ENCODE results near the gene LIPC. TPM values are rescaled to one million over a fixed set of nuclear protein-coding genes. Genes with fewer than 3 reads are reported as not detected.

LIPC gene
- total and polyA plus RNA-seq, 2 of the 4 experiments (the other 2 are of a cell fraction) = 0.07 TPM; not detected in 1

DNA sequence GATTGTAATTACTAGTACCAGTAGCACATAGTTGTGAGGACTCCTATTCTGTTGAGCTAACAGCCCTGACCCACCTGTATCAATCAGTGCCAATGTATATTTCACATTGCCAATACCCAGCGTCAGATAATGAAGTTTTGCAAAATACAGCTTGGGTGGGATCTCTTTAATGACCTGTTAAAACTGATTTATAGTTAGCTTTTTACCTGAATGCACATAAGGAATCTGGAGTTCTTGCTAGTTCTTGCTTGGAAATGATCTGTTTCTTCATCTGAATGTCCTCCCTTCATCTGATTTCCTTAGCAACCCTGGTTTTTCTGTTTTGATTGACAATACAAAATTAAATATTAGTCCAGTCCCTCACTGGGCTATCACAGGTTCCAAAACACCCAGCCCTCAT lies 62.8 kb downstream of the LIPC start:
- Histone ChIP-seq H3K9me3 (ENCODE audit: control insufficient read depth, insufficient read depth, low read length) (peaks cover 6% of the 10 kb centered on the region), H2AFZ (replicated peaks; ENCODE audit: low read length, poor library complexity) (no peak overlapping the region), H3K79me1 (ENCODE audit: low read depth in 1 of 2, low read length in 2 of 2) (no peaks in the 10 kb centered on the region; a peak in 1 of 4 replicates), H4K8ac (ENCODE audit: low read depth in 2 of 2, low read length in 2 of 2) (no peak overlapping the region), H3K4me1 (ENCODE audit: control insufficient read depth, insufficient read depth, low read length) (peaks cover 22% of the 10 kb centered on the region), H2BK20ac (ENCODE audit: low read depth, low read length) (peak overlapping the region; percentile 26; the same call in 1 of the 2 replicates), H3K4me3 (ENCODE audit: insufficient read depth, low read depth, low read length) (no peak overlapping the region), H2BK5ac (ENCODE audit: low read depth, low read length, poor library complexity, severe bottlenecking) (no peak overlapping the region), H4K5ac (ENCODE audit: low read depth, low read length) (no peak overlapping the region), H3K56ac (ENCODE audit: extremely low read depth, insufficient read depth, low read length) (no peak overlapping the region), H3K14ac (replicated peaks; ENCODE audit: low read depth, low read length) (no peak overlapping the region), H3K23ac (ENCODE audit: low read depth, low read length) (no peak overlapping the region), H3K4ac (ENCODE audit: low read depth, low read length) (peak overlapping the region; percentile 63; the same call in 1 of the 2 replicates), H2BK120ac (ENCODE audit: low read depth, low read length) (0 out of 2 replicates have a peak overlapping the region, but pooled peaks have one; percentile 79), H4K91ac (ENCODE audit: insufficient read depth, low read depth, low read length) (no peak overlapping the region; the same call in 1 of the 2 replicates), H3K36me3 (ENCODE audit: control insufficient read depth, insufficient read depth, low read length) (no peaks in the 10 kb centered on the region), H3K27me3 (ENCODE audit: control insufficient read depth, insufficient read depth, low read length) (no peaks in the 10 kb centered on the region), H4K20me1 (ENCODE audit: insufficient read depth, low read length) (no peaks in the 10 kb centered on the region), H3K9me1 (ENCODE audit: insufficient read depth, low read length) (peaks cover 16% of the 10 kb centered on the region), H3K18ac (ENCODE audit: low read depth, low read length) (no peak overlapping the region), H3K4me2 (ENCODE audit: low read depth, low read length) (no peak overlapping the region), H2AK5ac (ENCODE audit: low read depth, low read length) (no peak overlapping the region), H2AK9ac (replicated peaks; ENCODE audit: low read depth, low read length, poor library complexity) (no peak overlapping the region), H3K9ac (ENCODE audit: low read depth, low read length) (no peak overlapping the region), H2BK15ac (ENCODE audit: low read depth, low read length) (peak overlapping the region; percentile 87; the same call in 1 of the 3 replicates), H3K27ac (ENCODE audit: insufficient read depth, low read length) (no peak overlapping the region)
- WGBS, 2 experiments (ENCODE audit: extremely low coverage in 2 of 2, insufficient read length in 1 of 2) = no CpG with 5 or more reads among the region's 1 CpG
- TF ChIP-seq RCOR1 (IDR thresholded peaks at IDR 0.05; ENCODE audit: insufficient replicate concordance, low read length) (no peak), MAZ (IDR thresholded peaks at IDR 0.05; ENCODE audit: borderline replicate concordance, low read depth, low read length) (no peak), SMC3 (IDR thresholded peaks at IDR 0.05; ENCODE audit: low read depth, low read length) (no peak), CHD1 (IDR thresholded peaks at IDR 0.05; ENCODE audit: low read depth, low read length) (no peak), MXI1 (IDR thresholded peaks at IDR 0.05; ENCODE audit: borderline replicate concordance, low read depth, low read length) (no peak)
- DNase-seq (no peak), ATAC-seq (ENCODE audit: low read depth) (no peak)
- in situ Hi-C loops (cut with MboI; ENCODE audit: low sequenced_read_pairs) (no loop called here), dilution Hi-C loops (cut with HindIII; ENCODE audit: low sequenced_read_pairs, unreplicated experiment) (no loop called here), intact Hi-C loops (cut with micrococcal nuclease) (no loop called here)
- ChIA-PET CTCF (no interaction called here), POLR2A (ENCODE audit: unreplicated experiment) (no interaction called here)
- no TSS peak for BruUV-seq (replicated peaks)

Data from IMR-90 (cell line).